ENCODE measurements around the gene PHACTR1. TPM values are rescaled to one million over a fixed set of nuclear protein-coding genes. Genes with fewer than 3 reads are reported as not detected.

The PHACTR1 gene
- total and polyA plus RNA-seq, 8 donors, result 1.4 to 12.4 (median 9.3) TPM

GRCh38 chr6:12993283-12993898 lies 276.8 kb downstream of the PHACTR1 start:
- H3K36me3 ChIP-seq, result no peaks in the 10 kb centered on the region
- intact Hi-C loops (cut with DNase I), result no loop called here
- peaks cover 0 to 3% (median 0%) of the 10 kb centered on the region in 3 donors for H3K4me1 ChIP-seq
- ATAC-seq, result peak; percentile 35 to 83 (median 54)
- no peak for DNase-seq
- 39 to 45% methylated on average over 5 of the region's 5 CpGs for WGBS, 2 donors
- peak overlapping the region in 2 of 4 donors; percentile 19 to 26 for H3K4me3 ChIP-seq
- H3K9me3 ChIP-seq, result peaks cover 0 to 3% (median 0%) of the 10 kb centered on the region in 4 donors
- FAIRE-seq, result no peak
- peak overlapping the region in 2 of 4 donors; percentile 16 to 46 for H3K27ac ChIP-seq
- no peaks in the 10 kb centered on the region for H3K27me3 ChIP-seq
- TF ChIP-seq CTCF (IDR thresholded peaks at IDR 0.05), result no peak

DNA sequence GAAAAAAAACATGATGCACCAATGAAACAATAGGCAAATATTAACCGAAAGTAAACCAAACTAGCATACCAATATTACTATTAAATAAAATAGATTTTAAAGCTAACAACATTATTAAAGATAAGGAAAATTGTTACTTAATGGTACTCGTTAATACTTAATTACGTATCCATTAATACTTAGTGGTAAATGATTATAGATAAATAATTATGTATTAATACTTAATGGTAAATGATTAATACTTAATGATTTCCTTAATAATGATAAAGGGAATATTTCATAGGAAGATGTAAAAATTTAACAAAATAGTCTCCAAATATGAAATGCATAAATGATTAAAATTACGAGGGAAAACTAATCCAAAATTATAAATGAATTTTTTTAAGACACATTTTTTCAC lies 278.9 kb downstream of the PHACTR1 start:
- intact Hi-C loops (cut with DNase I), result no loop called here
- Histone ChIP-seq H3K27ac (no peak overlapping the region), H3K27me3 (no peaks in the 10 kb centered on the region), H3K36me3 (no peaks in the 10 kb centered on the region), H3K4me3 (no peak overlapping the region), H3K9me3 (peaks cover 0 to 3% (median 0%) of the 10 kb centered on the region in 4 donors), H3K4me1 (peaks cover 0 to 3% (median 0%) of the 10 kb centered on the region in 3 donors)
- TF ChIP-seq CTCF (IDR thresholded peaks at IDR 0.05), result no peak
- no peak for ATAC-seq
- peak; percentile 87 for FAIRE-seq
- 92 to 93% methylated on average over 4 of the region's 4 CpGs for WGBS, 2 donors
- no peak for DNase-seq

DNA sequence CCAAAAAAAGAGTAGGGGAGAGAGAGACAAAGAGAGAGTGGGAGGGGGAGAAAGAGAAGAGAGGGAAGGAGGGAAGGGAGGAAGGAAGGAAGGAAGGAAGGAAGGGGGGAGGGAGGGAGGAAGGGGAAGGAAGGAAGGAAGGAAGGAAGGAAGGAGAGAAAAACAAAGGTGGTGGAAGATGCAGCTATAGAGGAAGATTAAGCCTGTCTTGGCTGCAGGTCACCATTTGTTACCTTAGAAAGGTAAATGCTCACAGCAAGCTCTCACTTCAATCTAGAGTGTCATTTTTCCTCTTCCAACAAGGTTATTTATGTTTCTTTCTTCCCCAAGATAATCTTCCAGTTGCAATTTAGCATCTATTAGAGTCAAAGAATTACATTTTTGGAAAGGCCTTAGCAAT lies 284.0 kb downstream of the PHACTR1 start:
- Histone ChIP-seq H3K4me3 (no peak overlapping the region), H3K4me1 (no peaks in the 10 kb centered on the region), H3K27ac (no peak overlapping the region), H3K27me3 (no peaks in the 10 kb centered on the region), H3K9me3 (peaks cover 0 to 3% (median 0%) of the 10 kb centered on the region in 4 donors), H3K36me3 (no peaks in the 10 kb centered on the region)
- FAIRE-seq (no peak), ATAC-seq (no peak), DNase-seq (no peak)
- TF ChIP-seq CTCF (IDR thresholded peaks at IDR 0.05), result no peak
- intact Hi-C loops (cut with DNase I), result no loop called here

- H3K9me3 ChIP-seq, result no peaks in the 10 kb centered on the region
- H3K36me3 ChIP-seq, result no peaks in the 10 kb centered on the region
- DNase-seq, result no peak
- H3K4me3 ChIP-seq, result no peak overlapping the region
- WGBS, 2 donors, result 84 to 93% methylated on average over 3 of the region's 3 CpGs
- no peak for FAIRE-seq
- no peak for TF ChIP-seq CTCF (IDR thresholded peaks at IDR 0.05)
- intact Hi-C loops (cut with DNase I), result no loop called here
- no peak for ATAC-seq
- no peaks in the 10 kb centered on the region for H3K4me1 ChIP-seq
- no peak overlapping the region for H3K27ac ChIP-seq
- no peaks in the 10 kb centered on the region for H3K27me3 ChIP-seq
These were observed 285.4 kb downstream of the PHACTR1 start for GRCh38 chr6:13001927-13002326.

DNA sequence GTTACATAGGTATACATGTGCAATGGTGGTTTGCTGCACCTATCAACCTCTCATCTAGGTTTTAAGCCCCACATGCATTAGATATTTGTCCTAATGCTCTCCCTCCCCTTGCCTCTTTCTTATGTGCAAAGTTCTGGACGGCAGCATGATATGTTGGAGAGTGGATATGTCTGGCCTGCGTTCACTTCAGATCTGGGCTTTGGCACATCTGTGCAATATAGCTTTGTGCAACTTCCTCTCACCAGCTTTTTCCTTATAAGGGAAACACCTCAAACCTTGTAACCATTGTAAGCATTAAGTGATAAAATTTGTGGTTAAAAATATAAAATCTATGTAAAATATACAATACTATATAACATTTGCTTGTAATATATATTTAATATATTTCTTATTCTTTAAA lies 288.0 kb downstream of the PHACTR1 start:
- no peak for FAIRE-seq
- no peak for TF ChIP-seq CTCF (IDR thresholded peaks at IDR 0.05)

More for the DNA sequence above, 288.0 kb downstream of the PHACTR1 start:
- intact Hi-C loops (cut with DNase I), result no loop called here
- Histone ChIP-seq H3K9me3 (no peaks in the 10 kb centered on the region), H3K27ac (no peak overlapping the region), H3K27me3 (no peaks in the 10 kb centered on the region), H3K36me3 (no peaks in the 10 kb centered on the region), H3K4me1 (no peaks in the 10 kb centered on the region), H3K4me3 (no peak overlapping the region)
- DNase-seq (no peak), ATAC-seq (no peak)
- 75 to 80% methylated on average over 2 of the region's 2 CpGs for WGBS, 2 donors

All from pancreas (tissue), 10 donors.